H9 (cell line): ENCODE data around the gene HNRNPF. TPM values are rescaled to one million over a fixed set of nuclear protein-coding genes. Genes with fewer than 3 reads are reported as not detected.

Source experiments
- DNase-seq: peaks from one replicate; pipeline ENCODE4 v3.0.0-alpha.2; 2017
- H2AFZ ChIP-seq: one replicate; pipeline ENCODE4 v1.6.1; 2013; ENCODE audit warnings: mild to moderate bottlenecking, low read length, control low read depth, moderate library complexity
- H2AK5ac ChIP-seq: 2 replicates; pipeline ENCODE4 v1.6.1; 2013; ENCODE audit warnings: low read length, control low read depth, mixed read lengths; ENCODE audit not compliant: insufficient read length
- H2BK120ac ChIP-seq: one replicate; pipeline ENCODE4 v1.6.1; 2013; ENCODE audit warnings: low read depth, mild to moderate bottlenecking, low read length, control low read depth, inconsistent platforms; ENCODE audit not compliant: poor library complexity, severe bottlenecking
- H2BK12ac ChIP-seq: 2 replicates; pipeline ENCODE4 v1.6.1; 2013; ENCODE audit warnings: low read length, control low read depth, mixed read lengths, low read depth; ENCODE audit not compliant: insufficient read length
- H2BK15ac ChIP-seq: 2 replicates; pipeline ENCODE4 v1.6.1; 2013; ENCODE audit warnings: low read depth, low read length, control low read depth
- H2BK20ac ChIP-seq: one replicate; pipeline ENCODE4 v1.6.1; 2013; ENCODE audit warnings: low read depth, mild to moderate bottlenecking, low read length, control low read depth, inconsistent platforms; ENCODE audit not compliant: poor library complexity, severe bottlenecking
- H2BK5ac ChIP-seq: 2 replicates; pipeline ENCODE4 v1.6.1; 2013; ENCODE audit warnings: low read length, control low read depth, mixed read lengths; ENCODE audit not compliant: insufficient read length
- H3K14ac ChIP-seq: 2 replicates; pipeline ENCODE4 v1.6.1; 2013; ENCODE audit warnings: low read length, control low read depth; ENCODE audit not compliant: insufficient read depth
- H3K18ac ChIP-seq: 2 replicates; pipeline ENCODE4 v1.6.1; 2013; ENCODE audit warnings: low read depth, mild to moderate bottlenecking, mixed read lengths, low read length, control low read depth; ENCODE audit not compliant: insufficient read length
- H3K23ac ChIP-seq: 2 replicates; pipeline ENCODE4 v1.6.1; 2013; ENCODE audit warnings: low read length, control low read depth, mixed read lengths, low read depth; ENCODE audit not compliant: insufficient read length
- H3K23me2 ChIP-seq: 2 replicates; pipeline ENCODE4 v1.6.1; 2013; ENCODE audit warnings: low read depth, mild to moderate bottlenecking, mixed read lengths, low read length, control low read depth; ENCODE audit not compliant: insufficient read length, poor library complexity, severe bottlenecking
- H3K27ac ChIP-seq: 2 replicates; pipeline ENCODE4 v1.5.1; 2013; ENCODE audit warnings: low read length, control low read depth, mixed read lengths, low read depth; ENCODE audit not compliant: insufficient read length
- H3K27me3 ChIP-seq: 2 replicates; pipeline ENCODE4 v1.6.1; 2013; ENCODE audit warnings: low read length, control low read depth, inconsistent platforms; ENCODE audit not compliant: insufficient read depth
- H3K4ac ChIP-seq: 2 replicates; pipeline ENCODE4 v1.6.1; 2013; ENCODE audit warnings: low read depth, mild to moderate bottlenecking, control low read depth, inconsistent platforms, low read length, moderate library complexity
- H3K4me1 ChIP-seq: 2 replicates; pipeline ENCODE4 v1.6.1; 2013; ENCODE audit warnings: low read length, control low read depth, inconsistent platforms; ENCODE audit not compliant: insufficient read depth
- H3K4me2 ChIP-seq: 2 replicates; pipeline ENCODE4 v1.6.1; 2013; ENCODE audit warnings: low read length, control low read depth, mixed read lengths; ENCODE audit not compliant: insufficient read length, insufficient read depth
- H3K56ac ChIP-seq: 2 replicates; pipeline ENCODE4 v1.6.1; 2013; ENCODE audit warnings: low read depth, mild to moderate bottlenecking, mixed read lengths, low read length, control low read depth; ENCODE audit not compliant: insufficient read length
- H3K79me1 ChIP-seq: 2 replicates; pipeline ENCODE4 v1.6.1; 2013; ENCODE audit warnings: low read depth, mild to moderate bottlenecking, moderate library complexity, low read length, control low read depth, inconsistent platforms; ENCODE audit not compliant: insufficient read depth, poor library complexity, severe bottlenecking
- H3K79me2 ChIP-seq: 2 replicates; pipeline ENCODE4 v1.6.1; 2013; ENCODE audit warnings: low read length, control low read depth, inconsistent platforms; ENCODE audit not compliant: insufficient read depth
- H3K9ac ChIP-seq: 2 replicates; pipeline ENCODE4 v1.6.1; 2013; ENCODE audit warnings: low read length, control low read depth, mixed read lengths; ENCODE audit not compliant: insufficient read length; ENCODE audit errors: extremely low read depth
- H3K9me3 ChIP-seq: one replicate; pipeline ENCODE4 v1.6.1; 2013; ENCODE audit warnings: low read depth, low read length, inconsistent platforms; ENCODE audit not compliant: control insufficient read depth
- H3T11ph ChIP-seq: one replicate; pipeline ENCODE4 v1.6.1; 2013; ENCODE audit warnings: mild to moderate bottlenecking, low read length, control low read depth, inconsistent platforms
- H4K20me1 ChIP-seq: one replicate; pipeline ENCODE4 v1.6.1; 2013; ENCODE audit not compliant: control insufficient read depth, insufficient read length, insufficient read depth
- H4K5ac ChIP-seq: 2 replicates; pipeline ENCODE4 v1.6.1; 2013; ENCODE audit warnings: low read depth, mild to moderate bottlenecking, mixed read lengths, low read length, control low read depth; ENCODE audit not compliant: insufficient read length
- H4K8ac ChIP-seq: replicated peaks from 2 replicates; pipeline ENCODE4 v1.6.1; 2013; ENCODE audit warnings: low read length, control low read depth, mixed read lengths, low read depth; ENCODE audit not compliant: insufficient read length
- H4K91ac ChIP-seq: 2 replicates; pipeline ENCODE4 v1.6.1; 2013; ENCODE audit warnings: low read depth, mild to moderate bottlenecking, moderate library complexity, mixed read lengths, low read length, control low read depth; ENCODE audit not compliant: insufficient read length
- H3K27ac Mint-ChIP-seq, 3 experiments: 2 replicates in 2 of 3; 3 replicates in 1 of 3; pipeline ENCODE4 v1.8.0; 2020 to 2021; ENCODE audit warnings: mixed read lengths in 3 of 3, mild to moderate bottlenecking in 1 of 3, moderate library complexity in 1 of 3
- H3K27me3 Mint-ChIP-seq: 2 replicates; pipeline ENCODE4 v1.8.0; 2021; ENCODE audit warnings: low read depth, mild to moderate bottlenecking, moderate library complexity, mixed read lengths
- H3K36me3 Mint-ChIP-seq, 3 experiments: 2 replicates in 2 of 3; 3 replicates in 1 of 3; pipeline ENCODE4 v1.8.0; 2020 to 2021; ENCODE audit warnings: low read depth in 3 of 3, mixed read lengths in 3 of 3; ENCODE audit not compliant: insufficient read depth in 1 of 3
- H3K4me1 Mint-ChIP-seq, 2 experiments: 2 replicates each; pipeline ENCODE4 v1.8.0; 2020; ENCODE audit warnings: mixed read lengths in 2 of 2
- H3K4me3 Mint-ChIP-seq, 2 experiments: 2 replicates in 1 of 2; 3 replicates in 1 of 2; pipeline ENCODE4 v1.8.0; 2020 to 2021; ENCODE audit warnings: mild to moderate bottlenecking in 2 of 2, mixed read lengths in 2 of 2, moderate library complexity in 1 of 2
- H3K9me3 Mint-ChIP-seq, 2 experiments: 2 replicates in 1 of 2; 3 replicates in 1 of 2; pipeline ENCODE4 v1.8.0; 2020; ENCODE audit warnings: mild to moderate bottlenecking in 2 of 2, mixed read lengths in 2 of 2, moderate library complexity in 1 of 2
- WGBS: extraction: QIAGEN DNeasy Blood & Tissue Kit; methylation state at CpG from one replicate; pipeline ENCODE4 v1.1.7; 2013; ENCODE audit warnings: missing lambda C conversion rate, low lambda C conversion rate, mixed read lengths; ENCODE audit not compliant: insufficient read length; ENCODE audit errors: extremely low coverage; 5-methylcytosine and 5-hydroxymethylcytosine counted together
- total RNA-seq: library from RNA; stranded (reverse); gene quantifications from 2 replicates; pipeline ENCODE4 v1.2.1, GENCODE V29; 2021
- TF ChIP-seq, protein P1 (sequence below): fragments of 200-600 bp; sonication (generic); conservative IDR thresholded peaks from 3 replicates; pipeline ENCODE4 v1.8.0; 2021; ENCODE audit warnings: antibody characterized with exemption, mild to moderate bottlenecking

The HNRNPF gene
- total RNA-seq, 1 experiment from 2014 or later, result 411 TPM

DNA sequence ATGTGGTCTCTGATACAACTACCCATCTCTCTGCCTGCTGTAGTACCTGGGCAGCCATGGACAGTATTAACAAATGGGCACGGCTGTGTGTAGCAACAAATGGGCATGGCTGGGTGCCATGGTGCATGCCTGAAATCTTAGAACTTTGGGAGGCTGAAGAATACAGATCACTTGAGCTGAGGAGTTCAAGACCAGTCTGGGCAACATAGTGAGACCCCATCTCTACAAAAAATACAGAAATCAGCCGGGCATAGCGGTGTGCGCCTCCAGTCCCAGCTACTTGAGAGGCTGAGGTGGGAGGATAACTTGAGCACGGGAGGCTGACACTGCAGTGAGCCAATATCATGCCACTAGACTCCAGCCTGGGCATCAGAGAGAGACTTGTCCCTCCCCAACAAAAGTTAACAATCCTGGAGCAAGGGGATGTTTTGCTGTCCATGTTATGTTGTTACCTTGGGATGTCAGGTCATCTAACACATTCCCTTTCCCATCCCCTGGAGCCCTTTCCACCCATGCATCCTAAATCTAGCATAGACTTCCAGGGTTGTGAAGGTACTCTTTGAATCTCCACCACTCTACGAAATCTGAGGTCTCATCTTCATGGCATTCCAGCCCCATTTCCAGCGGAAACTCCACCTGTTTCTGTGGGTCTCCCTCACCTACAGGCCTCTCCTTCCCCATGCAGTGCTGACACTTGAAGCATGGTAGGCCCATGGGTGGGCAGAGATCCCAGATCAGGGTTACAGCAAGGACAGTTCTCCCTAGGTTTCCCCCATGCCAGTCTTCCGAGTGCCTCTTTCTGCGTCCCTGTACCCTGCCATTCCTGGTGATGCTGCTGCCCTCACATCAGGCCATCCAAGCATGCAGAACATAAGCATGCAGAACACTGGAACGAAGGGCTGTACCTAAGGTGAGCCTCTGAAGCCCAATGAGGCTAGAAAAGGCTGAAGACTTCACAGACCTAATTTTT lies 24.4 kb downstream of the HNRNPF start:
- H2BK15ac ChIP-seq, result no peak overlapping the region
- no peak overlapping the region for H2AFZ ChIP-seq
- H3K14ac ChIP-seq, result no peak overlapping the region
- no peak for DNase-seq
- H3K79me2 ChIP-seq, result no peaks in the 10 kb centered on the region
- WGBS, result no CpG with 5 or more reads among the region's 10 CpGs
- H3K4me1 ChIP-seq, result no peaks in the 10 kb centered on the region
- no peaks in the 10 kb centered on the region for H3K23me2 ChIP-seq
- TF ChIP-seq, protein P1, sequence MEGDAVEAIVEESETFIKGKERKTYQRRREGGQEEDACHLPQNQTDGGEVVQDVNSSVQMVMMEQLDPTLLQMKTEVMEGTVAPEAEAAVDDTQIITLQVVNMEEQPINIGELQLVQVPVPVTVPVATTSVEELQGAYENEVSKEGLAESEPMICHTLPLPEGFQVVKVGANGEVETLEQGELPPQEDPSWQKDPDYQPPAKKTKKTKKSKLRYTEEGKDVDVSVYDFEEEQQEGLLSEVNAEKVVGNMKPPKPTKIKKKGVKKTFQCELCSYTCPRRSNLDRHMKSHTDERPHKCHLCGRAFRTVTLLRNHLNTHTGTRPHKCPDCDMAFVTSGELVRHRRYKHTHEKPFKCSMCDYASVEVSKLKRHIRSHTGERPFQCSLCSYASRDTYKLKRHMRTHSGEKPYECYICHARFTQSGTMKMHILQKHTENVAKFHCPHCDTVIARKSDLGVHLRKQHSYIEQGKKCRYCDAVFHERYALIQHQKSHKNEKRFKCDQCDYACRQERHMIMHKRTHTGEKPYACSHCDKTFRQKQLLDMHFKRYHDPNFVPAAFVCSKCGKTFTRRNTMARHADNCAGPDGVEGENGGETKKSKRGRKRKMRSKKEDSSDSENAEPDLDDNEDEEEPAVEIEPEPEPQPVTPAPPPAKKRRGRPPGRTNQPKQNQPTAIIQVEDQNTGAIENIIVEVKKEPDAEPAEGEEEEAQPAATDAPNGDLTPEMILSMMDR, result no peak
- H3K79me1 ChIP-seq, result no peaks in the 10 kb centered on the region
- no peak overlapping the region for H4K5ac ChIP-seq
- no peak overlapping the region for H3K27ac ChIP-seq
- no peak overlapping the region for H2BK12ac ChIP-seq
- H2BK5ac ChIP-seq, result no peak overlapping the region
- no peak overlapping the region for H3K23ac ChIP-seq
- no peak overlapping the region for H2BK120ac ChIP-seq
- no peak overlapping the region for H2AK5ac ChIP-seq
- H3K9ac ChIP-seq, result no peak overlapping the region
- no peak overlapping the region for H4K91ac ChIP-seq
- no peaks in the 10 kb centered on the region for H3K9me3 Mint-ChIP-seq
- no peaks in the 10 kb centered on the region for H3K9me3 ChIP-seq
- no peaks in the 10 kb centered on the region for H3K27me3 Mint-ChIP-seq
- H3K18ac ChIP-seq, result no peak overlapping the region
- no peak overlapping the region for H2BK20ac ChIP-seq
- H4K20me1 ChIP-seq, result no peaks in the 10 kb centered on the region
- H3K4me3 Mint-ChIP-seq, result no peak overlapping the region; a peak in 1 of 5 replicates
- H3K27ac Mint-ChIP-seq, result peak overlapping the region; percentile 35 to 81 (median 79); a peak in 5 of 7 replicates
- H3K27me3 ChIP-seq, result no peaks in the 10 kb centered on the region
- no peak overlapping the region for H3K56ac ChIP-seq
- H3K4me1 Mint-ChIP-seq, result no peaks in the 10 kb centered on the region
- no peak overlapping the region for H3K4me2 ChIP-seq
- H3K36me3 Mint-ChIP-seq, result peaks cover 26 to 44% (median 41%) of the 10 kb centered on the region in 3 experiments
- H4K8ac ChIP-seq, result no peak overlapping the region
- H3T11ph ChIP-seq, result no peak overlapping the region
- no peak overlapping the region for H3K4ac ChIP-seq
